ENCODE results near the gene MYCBP2. TPM values are rescaled to one million over a fixed set of nuclear protein-coding genes. Genes with fewer than 3 reads are reported as not detected.

MYCBP2 gene
- total RNA-seq, 1 experiment from 2014 or later: 22.0 TPM

GRCh38 chr13:77309254-77309653 is 17.6 kb downstream of the MYCBP2 start:
- H3K4me3 Mint-ChIP-seq (ENCODE audit: low read depth, unreplicated experiment): no peak overlapping the region
- no TSS peak for BruUV-seq (replicated peaks)
- no peaks in the 10 kb centered on the region for H3K36me3 Mint-ChIP-seq (ENCODE audit: insufficient read depth, unreplicated experiment)
- TF ChIP-seq CTCF (IDR thresholded peaks at IDR 0.05; ENCODE audit: unreplicated experiment): no peak
- H3K9me3 Mint-ChIP-seq (ENCODE audit: low read depth, unreplicated experiment): no peaks in the 10 kb centered on the region
- peaks cover 23% of the 10 kb centered on the region for H3K4me1 Mint-ChIP-seq (ENCODE audit: low read depth, unreplicated experiment)
- intact Hi-C loops (cut with micrococcal nuclease; ENCODE audit: unreplicated experiment): no loop called here
- CTCF ChIA-PET: no interaction called here
- DNase-seq: no peak
- H3K27ac Mint-ChIP-seq (ENCODE audit: unreplicated experiment): no peak overlapping the region
- no peaks in the 10 kb centered on the region for H3K27me3 Mint-ChIP-seq (ENCODE audit: unreplicated experiment)

GRCh38 chr13:77306458-77306857 is 20.4 kb downstream of the MYCBP2 start:
- H3K9me3 Mint-ChIP-seq (ENCODE audit: low read depth, unreplicated experiment): no peaks in the 10 kb centered on the region
- H3K27me3 Mint-ChIP-seq (ENCODE audit: unreplicated experiment): no peaks in the 10 kb centered on the region
- no peak overlapping the region for H3K4me3 Mint-ChIP-seq (ENCODE audit: low read depth, unreplicated experiment)
- no peak overlapping the region for H3K27ac Mint-ChIP-seq (ENCODE audit: unreplicated experiment)
- peaks cover 23% of the 10 kb centered on the region for H3K4me1 Mint-ChIP-seq (ENCODE audit: low read depth, unreplicated experiment)
- BruUV-seq (replicated peaks): no TSS peak
- no peaks in the 10 kb centered on the region for H3K36me3 Mint-ChIP-seq (ENCODE audit: insufficient read depth, unreplicated experiment)
- no peak for TF ChIP-seq CTCF (IDR thresholded peaks at IDR 0.05; ENCODE audit: unreplicated experiment)
- DNase-seq: no peak
- CTCF ChIA-PET: no interaction called here
- intact Hi-C loops (cut with micrococcal nuclease; ENCODE audit: unreplicated experiment): no loop called here

GRCh38 chr13:77305266-77305665 is 21.6 kb downstream of the MYCBP2 start:
- Mint-ChIP-seq H3K27ac (ENCODE audit: unreplicated experiment) (no peak overlapping the region), H3K4me1 (ENCODE audit: low read depth, unreplicated experiment) (peaks cover 23% of the 10 kb centered on the region)
- CTCF ChIA-PET: no interaction called here

GRCh38 chr13:77300176-77301037 is 26.5 kb downstream of the MYCBP2 start:
- no peaks in the 10 kb centered on the region for H3K27me3 Mint-ChIP-seq (ENCODE audit: unreplicated experiment)
- BruUV-seq (replicated peaks): no TSS peak
- H3K4me3 Mint-ChIP-seq (ENCODE audit: low read depth, unreplicated experiment): no peak overlapping the region
- no peak for TF ChIP-seq CTCF (IDR thresholded peaks at IDR 0.05; ENCODE audit: unreplicated experiment)
- H3K36me3 Mint-ChIP-seq (ENCODE audit: insufficient read depth, unreplicated experiment): no peaks in the 10 kb centered on the region
- no peak for DNase-seq
- H3K27ac Mint-ChIP-seq (ENCODE audit: unreplicated experiment): no peak overlapping the region
- H3K4me1 Mint-ChIP-seq (ENCODE audit: low read depth, unreplicated experiment): no peaks in the 10 kb centered on the region
- no peaks in the 10 kb centered on the region for H3K9me3 Mint-ChIP-seq (ENCODE audit: low read depth, unreplicated experiment)
- intact Hi-C loops (cut with micrococcal nuclease; ENCODE audit: unreplicated experiment): no loop called here
- CTCF ChIA-PET: no interaction called here

More at GRCh38 chr13:77305266-77305665, 21.6 kb downstream of the MYCBP2 start:
- Mint-ChIP-seq H3K4me3 (ENCODE audit: low read depth, unreplicated experiment) (no peak overlapping the region), H3K9me3 (ENCODE audit: low read depth, unreplicated experiment) (no peaks in the 10 kb centered on the region), H3K27me3 (ENCODE audit: unreplicated experiment) (no peaks in the 10 kb centered on the region), H3K36me3 (ENCODE audit: insufficient read depth, unreplicated experiment) (no peaks in the 10 kb centered on the region)
- no peak for DNase-seq
- no peak for TF ChIP-seq CTCF (IDR thresholded peaks at IDR 0.05; ENCODE audit: unreplicated experiment)
- no TSS peak for BruUV-seq (replicated peaks)
- intact Hi-C loops (cut with micrococcal nuclease; ENCODE audit: unreplicated experiment): no loop called here

Measured in Calu3 (cell line).